ENCODE results near the gene MARCKS. TPM values are rescaled to one million over a fixed set of nuclear protein-coding genes. Genes with fewer than 3 reads are reported as not detected.

Gene MARCKS
- total and polyA plus RNA-seq, 2 experiments from 2014 or later: 105 to 210 TPM

- Histone ChIP-seq H3K4me1 (ENCODE audit: insufficient read depth) (peaks cover 5% of the 10 kb centered on the region), H3K79me2 (ENCODE audit: insufficient read depth) (no peaks in the 10 kb centered on the region), H3K9me3 (ENCODE audit: low read depth) (no peaks in the 10 kb centered on the region), H3K9me2 (ENCODE audit: insufficient read depth) (no peaks in the 10 kb centered on the region), H3K9ac (no peak overlapping the region), H3K27me3 (replicated peaks; ENCODE audit: insufficient read depth) (no peaks in the 10 kb centered on the region), H4K20me1 (ENCODE audit: insufficient read depth) (no peaks in the 10 kb centered on the region), H3K4me3 (no peak overlapping the region), H3K36me3 (ENCODE audit: low read depth) (no peaks in the 10 kb centered on the region), H3K27ac (no peak overlapping the region), H3F3A (ENCODE audit: insufficient read depth) (peaks cover under 1% of the 10 kb centered on the region; the same call in 1 of the 2 replicates), H3K4me2 (ENCODE audit: unreplicated experiment) (no peak overlapping the region), H2AFZ (no peak overlapping the region)
- in situ Hi-C loops (cut with MboI): no loop called here
- TF ChIP-seq EZH2phosphoT487 (IDR thresholded peaks at IDR 0.05; ENCODE audit: insufficient read depth, low read depth): no peak
- no peak for TF ChIP-seq EZH2 (IDR thresholded peaks at IDR 0.05; ENCODE audit: insufficient read depth, poor library complexity, severe bottlenecking)
- WGBS, 2 experiments (ENCODE audit: low coverage in 1 of 2, low lambda C conversion rate in 2 of 2, missing lambda C conversion rate in 2 of 2): 94 to 100% methylated on average over 2 of the region's 2 CpGs
- DNase-seq: no peak
Measured at GRCh38 chr6:113819169-113819830, 37.8 kb upstream of the MARCKS start.

GRCh38 chr6:113820761-113821160, 36.4 kb upstream of the MARCKS start:
- TF ChIP-seq EZH2phosphoT487 (IDR thresholded peaks at IDR 0.05; ENCODE audit: insufficient read depth, low read depth): no peak
- no peak for TF ChIP-seq EZH2 (IDR thresholded peaks at IDR 0.05; ENCODE audit: insufficient read depth, poor library complexity, severe bottlenecking)
- H4K20me1 ChIP-seq (ENCODE audit: insufficient read depth): no peaks in the 10 kb centered on the region
- H3K9ac ChIP-seq: no peak overlapping the region
- H3K27ac ChIP-seq: no peak overlapping the region
- no peaks in the 10 kb centered on the region for H3K79me2 ChIP-seq (ENCODE audit: insufficient read depth)
- in situ Hi-C loops (cut with MboI): no loop called here
- peaks cover 10% of the 10 kb centered on the region for H3K4me1 ChIP-seq (ENCODE audit: insufficient read depth)
- DNase-seq: peak; percentile 30
- no peaks in the 10 kb centered on the region for H3K9me3 ChIP-seq (ENCODE audit: low read depth)
- WGBS, 2 experiments (ENCODE audit: low coverage in 1 of 2, low lambda C conversion rate in 2 of 2, missing lambda C conversion rate in 2 of 2): 86 to 92% methylated on average over 5 of the region's 5 CpGs
- H3F3A ChIP-seq (ENCODE audit: insufficient read depth): no peaks in the 10 kb centered on the region
- H3K9me2 ChIP-seq (ENCODE audit: insufficient read depth): no peaks in the 10 kb centered on the region
- H3K27me3 ChIP-seq (replicated peaks; ENCODE audit: insufficient read depth): no peaks in the 10 kb centered on the region
- H3K4me3 ChIP-seq: no peak overlapping the region
- H3K4me2 ChIP-seq (ENCODE audit: unreplicated experiment): no peak overlapping the region
- H3K36me3 ChIP-seq (ENCODE audit: low read depth): no peaks in the 10 kb centered on the region
- H2AFZ ChIP-seq: no peak overlapping the region

GRCh38 chr6:113821445-113821844, 35.7 kb upstream of the MARCKS start:
- no peaks in the 10 kb centered on the region for H3K27me3 ChIP-seq (replicated peaks; ENCODE audit: insufficient read depth)
- no peaks in the 10 kb centered on the region for H3K36me3 ChIP-seq (ENCODE audit: low read depth)
- H3K79me2 ChIP-seq (ENCODE audit: insufficient read depth): no peaks in the 10 kb centered on the region
- in situ Hi-C loops (cut with MboI): no loop called here
- no peaks in the 10 kb centered on the region for H3F3A ChIP-seq (ENCODE audit: insufficient read depth)
- no peak for TF ChIP-seq EZH2phosphoT487 (IDR thresholded peaks at IDR 0.05; ENCODE audit: insufficient read depth, low read depth)
- TF ChIP-seq EZH2 (IDR thresholded peaks at IDR 0.05; ENCODE audit: insufficient read depth, poor library complexity, severe bottlenecking): no peak
- H4K20me1 ChIP-seq (ENCODE audit: insufficient read depth): no peaks in the 10 kb centered on the region
- H3K9me3 ChIP-seq (ENCODE audit: low read depth): no peaks in the 10 kb centered on the region
- 93 to 95% methylated on average over 3 of the region's 3 CpGs for WGBS, 2 experiments (ENCODE audit: low coverage in 1 of 2, low lambda C conversion rate in 2 of 2, missing lambda C conversion rate in 2 of 2)
- no peak overlapping the region for H2AFZ ChIP-seq
- no peak overlapping the region for H3K4me3 ChIP-seq
- no peaks in the 10 kb centered on the region for H3K9me2 ChIP-seq (ENCODE audit: insufficient read depth)
- H3K4me2 ChIP-seq (ENCODE audit: unreplicated experiment): no peak overlapping the region
- DNase-seq: no peak
- H3K27ac ChIP-seq: no peak overlapping the region
- H3K9ac ChIP-seq: no peak overlapping the region
- peaks cover 14% of the 10 kb centered on the region for H3K4me1 ChIP-seq (ENCODE audit: insufficient read depth)

GRCh38 chr6:113823916-113824315, 33.2 kb upstream of the MARCKS start:
- no peak overlapping the region for H2AFZ ChIP-seq
- H3K9me2 ChIP-seq (ENCODE audit: insufficient read depth): no peaks in the 10 kb centered on the region
- no peak overlapping the region for H3K27ac ChIP-seq
- no peaks in the 10 kb centered on the region for H3F3A ChIP-seq (ENCODE audit: insufficient read depth)
- no peak overlapping the region for H3K9ac ChIP-seq
- no peaks in the 10 kb centered on the region for H4K20me1 ChIP-seq (ENCODE audit: insufficient read depth)
- H3K27me3 ChIP-seq (replicated peaks; ENCODE audit: insufficient read depth): no peaks in the 10 kb centered on the region
- no peaks in the 10 kb centered on the region for H3K36me3 ChIP-seq (ENCODE audit: low read depth)
- H3K9me3 ChIP-seq (ENCODE audit: low read depth): no peaks in the 10 kb centered on the region
- no peak overlapping the region for H3K4me2 ChIP-seq (ENCODE audit: unreplicated experiment)
- H3K4me3 ChIP-seq: no peak overlapping the region
- no peak for DNase-seq
- TF ChIP-seq EZH2phosphoT487 (IDR thresholded peaks at IDR 0.05; ENCODE audit: insufficient read depth, low read depth): no peak
- no peak for TF ChIP-seq EZH2 (IDR thresholded peaks at IDR 0.05; ENCODE audit: insufficient read depth, poor library complexity, severe bottlenecking)
- H3K4me1 ChIP-seq (ENCODE audit: insufficient read depth): peaks cover 9% of the 10 kb centered on the region
- WGBS, 2 experiments (ENCODE audit: low coverage in 1 of 2, low lambda C conversion rate in 2 of 2, missing lambda C conversion rate in 2 of 2): 98% methylated on average over 3 of the region's 3 CpGs
- in situ Hi-C loops (cut with MboI): no loop called here
- H3K79me2 ChIP-seq (ENCODE audit: insufficient read depth): no peaks in the 10 kb centered on the region
